Measurements from ENCODE around the gene GDF9.

GRCh38 chr5:132873119-132873929 lies 7.1 kb upstream of the GDF9 start, which contains the start of gene LEAP2:
- TF ChIP-seq CTCF (IDR thresholded peaks at IDR 0.05; ENCODE audit: insufficient read depth, low read length, poor library complexity, severe bottlenecking), result no peak
- no peak for TF ChIP-seq EZH2phosphoT487 (conservative IDR thresholded peaks at IDR 0.05; ENCODE audit: low read length)
